ENCODE measurements around the gene ATP8B4.

GRCh38 chr15:49847423-49848281, 271.4 kb downstream of the ATP8B4 start:
- TF ChIP-seq CTCF (IDR thresholded peaks at IDR 0.05) (no peak), EZH2 (IDR thresholded peaks at IDR 0.05; ENCODE audit: borderline replicate concordance, insufficient read depth, low read depth, low read length, poor library complexity, severe bottlenecking) (no peak)

Data from B cell (primary cell).